ENCODE measurements around the gene MCCC2. TPM values are rescaled to one million over a fixed set of nuclear protein-coding genes. Genes with fewer than 3 reads are reported as not detected.
"Not testable (repeated sequence)": the region's sequence is repeated elsewhere in the genome, so short reads cannot be mapped to it uniquely, and the experiment has no call there.

MCCC2 gene
- total RNA-seq, 5 donors from 2014 or later (not counting 1 experiment from before 2014, with no cell fraction given): 27.2 to 32.8 (median 27.5) TPM

DNA sequence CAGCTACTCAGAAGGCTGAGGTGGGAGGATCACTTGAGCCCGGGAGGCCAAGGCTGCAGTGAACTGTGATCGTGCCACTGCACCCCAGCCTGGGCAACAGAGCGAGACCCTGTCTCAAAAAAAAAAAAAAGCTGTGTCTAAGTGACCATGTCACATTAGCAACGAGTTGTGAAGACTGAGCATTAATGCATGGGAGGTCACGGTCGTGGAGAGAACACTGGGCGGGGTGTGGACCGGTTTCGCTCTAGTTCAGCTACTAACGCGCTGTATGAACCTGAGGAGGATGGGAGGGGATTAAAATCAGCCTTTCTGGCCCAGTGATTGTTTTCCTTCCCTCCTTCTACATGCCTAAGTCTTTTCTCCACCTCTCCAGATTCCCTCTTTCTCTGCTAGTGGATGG is 75.2 kb downstream of the MCCC2 start:
- CTCF ChIA-PET: no interaction called here
- DNase-seq (no peak), ATAC-seq (replicated peaks in 1 of 4) (no peak)

GRCh38 chr5:71663191-71663969 is 76.2 kb downstream of the MCCC2 start:
- ChIA-PET CTCF (no interaction called here), POLR2A (no interaction called here)
- Histone ChIP-seq H3K9me3 (no peaks in the 10 kb centered on the region), H3K4me1 (ENCODE audit: control insufficient read depth in 1 of 2, extremely low read depth in 1 of 2, insufficient read depth in 2 of 2, low read length in 2 of 2) (no peaks in the 10 kb centered on the region), H3K27me3 (replicated peaks in 1 of 2; ENCODE audit: control insufficient read depth in 2 of 2, extremely low read depth in 1 of 2, insufficient read depth in 2 of 2, low read length in 1 of 2) (no peaks in the 10 kb centered on the region), H3K4me3 (ENCODE audit: control insufficient read depth in 1 of 2, extremely low read depth in 1 of 2, low read length in 1 of 2) (no peak overlapping the region), H3K36me3 (ENCODE audit: control insufficient read depth in 2 of 2, extremely low read depth in 1 of 2, insufficient read depth in 1 of 2, low read length in 1 of 2) (peaks cover 0 to under 1% of the 10 kb centered on the region in 2 donors), H3K27ac (ENCODE audit: low read length) (no peak overlapping the region)
- DNase-seq (no peak), ATAC-seq (replicated peaks in 1 of 4) (no peak)
- 60% methylated on average over 3 of the region's 6 CpGs for WGBS (ENCODE audit: insufficient coverage)
- Mint-ChIP-seq H3K4me3 (no peak overlapping the region), H3K27me3 (peaks cover 0 to 8% of the 10 kb centered on the region in 2 donors), H3K27ac (no peak overlapping the region), H3K4me1 (no peaks in the 10 kb centered on the region), H3K9me3 (no peaks in the 10 kb centered on the region), H3K36me3 (peaks cover 2% of the 10 kb centered on the region)

More for the DNA sequence above, 75.2 kb downstream of the MCCC2 start:
- Mint-ChIP-seq H3K27me3 (peaks cover 0 to 5% of the 10 kb centered on the region in 2 donors), H3K4me3 (no peak overlapping the region), H3K27ac (no peak overlapping the region), H3K9me3 (no peaks in the 10 kb centered on the region), H3K36me3 (peaks cover 12% of the 10 kb centered on the region), H3K4me1 (no peaks in the 10 kb centered on the region)
- Histone ChIP-seq H3K27me3 (replicated peaks in 1 of 2; ENCODE audit: control insufficient read depth in 2 of 2, extremely low read depth in 1 of 2, insufficient read depth in 2 of 2, low read length in 1 of 2) (no peaks in the 10 kb centered on the region), H3K4me3 (ENCODE audit: control insufficient read depth in 1 of 2, extremely low read depth in 1 of 2, low read length in 1 of 2) (no peak overlapping the region), H3K9me3 (no peaks in the 10 kb centered on the region), H3K36me3 (ENCODE audit: control insufficient read depth in 2 of 2, extremely low read depth in 1 of 2, insufficient read depth in 1 of 2, low read length in 1 of 2) (peaks cover 4 to 10% of the 10 kb centered on the region in 2 donors), H3K4me1 (ENCODE audit: control insufficient read depth in 1 of 2, extremely low read depth in 1 of 2, insufficient read depth in 2 of 2, low read length in 2 of 2) (no peaks in the 10 kb centered on the region), H3K27ac (ENCODE audit: low read length) (no peak overlapping the region)
- POLR2A ChIA-PET: no interaction called here
- 85% methylated on average over 2 of the region's 11 CpGs for WGBS (ENCODE audit: insufficient coverage)

GRCh38 chr5:71664615-71665014 is 77.5 kb downstream of the MCCC2 start:
- POLR2A ChIA-PET; H3K27ac ChIP-seq (ENCODE audit: low read length); H3K36me3 ChIP-seq (ENCODE audit: control insufficient read depth in 2 of 2, extremely low read depth in 1 of 2, insufficient read depth in 1 of 2, low read length in 1 of 2); H3K4me1 Mint-ChIP-seq; H3K4me3 Mint-ChIP-seq; H3K4me3 ChIP-seq (ENCODE audit: control insufficient read depth in 1 of 2, extremely low read depth in 1 of 2, low read length in 1 of 2); H3K9me3 Mint-ChIP-seq; DNase-seq; H3K27me3 Mint-ChIP-seq; H3K9me3 ChIP-seq; H3K27me3 ChIP-seq (replicated peaks in 1 of 2; ENCODE audit: control insufficient read depth in 2 of 2, extremely low read depth in 1 of 2, insufficient read depth in 2 of 2, low read length in 1 of 2); H3K27ac Mint-ChIP-seq; ATAC-seq (replicated peaks in 1 of 4); CTCF ChIA-PET; H3K4me1 ChIP-seq (ENCODE audit: control insufficient read depth in 1 of 2, extremely low read depth in 1 of 2, insufficient read depth in 2 of 2, low read length in 2 of 2); H3K36me3 Mint-ChIP-seq: not testable (repeated sequence)
- WGBS (ENCODE audit: insufficient coverage): no CpG with 5 or more reads among the region's 3 CpGs

DNA sequence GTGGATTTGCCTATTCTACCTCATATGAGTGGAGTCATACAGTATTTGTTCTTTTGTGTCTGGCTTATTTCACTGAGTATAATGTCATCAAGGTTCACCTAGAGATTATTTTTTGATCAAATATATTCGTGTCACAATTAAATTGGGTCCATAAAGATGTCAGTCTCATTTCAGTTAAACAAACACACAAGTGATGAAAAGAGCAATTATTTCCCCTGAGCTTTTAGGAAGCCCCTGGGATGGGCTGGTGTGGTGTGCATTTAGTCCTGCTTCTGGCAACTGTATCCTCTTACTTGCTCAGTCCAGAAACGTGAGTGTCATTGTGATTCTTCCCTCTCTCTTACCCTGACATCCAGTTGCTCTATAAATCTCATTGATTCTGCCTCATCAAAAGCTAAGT is 79.2 kb downstream of the MCCC2 start:
- Mint-ChIP-seq H3K36me3 (no peaks in the 10 kb centered on the region), H3K27ac (no peak overlapping the region), H3K4me3 (no peak overlapping the region), H3K9me3 (no peaks in the 10 kb centered on the region), H3K4me1 (no peaks in the 10 kb centered on the region), H3K27me3 (peaks cover 1 to 8% of the 10 kb centered on the region in 2 donors)
- ATAC-seq (replicated peaks in 1 of 4) (no peak), DNase-seq (no peak)
- H3K27ac ChIP-seq (ENCODE audit: low read length): no peak overlapping the region
- H3K36me3 ChIP-seq (ENCODE audit: control insufficient read depth in 2 of 2, extremely low read depth in 1 of 2, insufficient read depth in 1 of 2, low read length in 1 of 2): no peaks in the 10 kb centered on the region
- no peaks in the 10 kb centered on the region for H3K27me3 ChIP-seq (replicated peaks in 1 of 2; ENCODE audit: control insufficient read depth in 2 of 2, extremely low read depth in 1 of 2, insufficient read depth in 2 of 2, low read length in 1 of 2)
- no peaks in the 10 kb centered on the region for H3K9me3 ChIP-seq
- WGBS (ENCODE audit: insufficient coverage): 78% methylated on average over 1 of the region's 2 CpGs
- no peak overlapping the region for H3K4me3 ChIP-seq (ENCODE audit: control insufficient read depth in 1 of 2, extremely low read depth in 1 of 2, low read length in 1 of 2)
- POLR2A ChIA-PET: no interaction called here
- CTCF ChIA-PET: no interaction called here
- no peaks in the 10 kb centered on the region for H3K4me1 ChIP-seq (ENCODE audit: control insufficient read depth in 1 of 2, extremely low read depth in 1 of 2, insufficient read depth in 2 of 2, low read length in 2 of 2)

GRCh38 chr5:71677977-71678376 is 90.8 kb downstream of the MCCC2 start:
- Mint-ChIP-seq H3K4me3 (no peak overlapping the region), H3K9me3 (peaks cover 0 to 7% (median 3%) of the 10 kb centered on the region in 3 donors), H3K27me3 (peaks cover 35 to 48% of the 10 kb centered on the region in 2 donors), H3K27ac (no peak overlapping the region), H3K36me3 (no peaks in the 10 kb centered on the region), H3K4me1 (no peaks in the 10 kb centered on the region)
- no peaks in the 10 kb centered on the region for H3K4me1 ChIP-seq (ENCODE audit: control insufficient read depth in 1 of 2, extremely low read depth in 1 of 2, insufficient read depth in 2 of 2, low read length in 2 of 2)
- no peak overlapping the region for H3K4me3 ChIP-seq (ENCODE audit: control insufficient read depth in 1 of 2, extremely low read depth in 1 of 2, low read length in 1 of 2)
- WGBS (ENCODE audit: insufficient coverage): no CpG with 5 or more reads among the region's 1 CpG
- H3K27ac ChIP-seq (ENCODE audit: low read length): no peak overlapping the region
- no peaks in the 10 kb centered on the region for H3K9me3 ChIP-seq
- no peak for DNase-seq
- no peaks in the 10 kb centered on the region for H3K36me3 ChIP-seq (ENCODE audit: control insufficient read depth in 2 of 2, extremely low read depth in 1 of 2, insufficient read depth in 1 of 2, low read length in 1 of 2)
- peaks cover 0 to 3% of the 10 kb centered on the region in 2 experiments for H3K27me3 ChIP-seq (replicated peaks in 1 of 2; ENCODE audit: control insufficient read depth in 2 of 2, extremely low read depth in 1 of 2, insufficient read depth in 2 of 2, low read length in 1 of 2)
- ATAC-seq (replicated peaks in 1 of 4): no peak
- ChIA-PET POLR2A (no interaction called here), CTCF (no interaction called here)

- WGBS (ENCODE audit: insufficient coverage): no CpG with 5 or more reads among the region's 5 CpGs
- Histone ChIP-seq H3K27me3 (replicated peaks in 1 of 2; ENCODE audit: control insufficient read depth in 2 of 2, extremely low read depth in 1 of 2, insufficient read depth in 2 of 2, low read length in 1 of 2) (peaks cover 0 to 15% of the 10 kb centered on the region in 2 experiments), H3K4me3 (ENCODE audit: control insufficient read depth in 1 of 2, extremely low read depth in 1 of 2, low read length in 1 of 2) (no peak overlapping the region), H3K36me3 (ENCODE audit: control insufficient read depth in 2 of 2, extremely low read depth in 1 of 2, insufficient read depth in 1 of 2, low read length in 1 of 2) (no peaks in the 10 kb centered on the region), H3K4me1 (ENCODE audit: control insufficient read depth in 1 of 2, extremely low read depth in 1 of 2, insufficient read depth in 2 of 2, low read length in 2 of 2) (no peaks in the 10 kb centered on the region), H3K27ac (ENCODE audit: low read length) (no peak overlapping the region), H3K9me3 (no peaks in the 10 kb centered on the region)
- POLR2A ChIA-PET: no interaction called here
- Mint-ChIP-seq H3K27ac (no peak overlapping the region), H3K4me1 (no peaks in the 10 kb centered on the region), H3K4me3 (no peak overlapping the region), H3K36me3 (no peaks in the 10 kb centered on the region), H3K27me3 (peaks cover 52 to 56% of the 10 kb centered on the region in 2 donors), H3K9me3 (peaks cover 0 to 11% (median 3%) of the 10 kb centered on the region in 3 donors)
- no peak for DNase-seq
- ATAC-seq (replicated peaks in 1 of 4): no peak
- CTCF ChIA-PET: no interaction called here
These were observed 92.6 kb downstream of the MCCC2 start for GRCh38 chr5:71679714-71680113.

Data from T-cell (primary cell).